GM21737 (cell line): ENCODE measurements around the gene FIGN.

Experiments
- ATAC-seq: cut with Tn5 transposase; IDR thresholded peaks from one replicate; pipeline ENCODE4 v1.9.1; 2021; ENCODE audit warnings: mild to moderate bottlenecking, moderate library complexity; ENCODE audit not compliant: unreplicated experiment

Gene FIGN

DNA sequence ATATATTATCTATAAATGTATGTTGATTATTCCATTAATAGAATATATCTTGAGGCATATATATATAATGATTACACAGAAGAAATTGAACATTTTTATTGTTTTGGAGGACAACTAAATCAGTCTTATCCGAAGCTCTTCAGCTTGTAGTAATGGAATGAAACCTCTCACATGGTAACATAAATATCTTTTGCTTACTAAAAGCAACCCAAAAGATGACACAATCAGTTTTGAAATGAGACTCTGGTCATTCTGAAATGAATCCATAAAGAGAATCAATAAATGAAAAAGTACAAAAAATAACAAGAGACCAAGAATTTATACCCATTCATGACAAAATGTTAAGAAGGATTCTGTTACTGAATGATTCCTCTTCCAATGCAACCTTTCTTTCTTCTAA, 110.2 kb downstream of the FIGN start:
- no peak for ATAC-seq

DNA sequence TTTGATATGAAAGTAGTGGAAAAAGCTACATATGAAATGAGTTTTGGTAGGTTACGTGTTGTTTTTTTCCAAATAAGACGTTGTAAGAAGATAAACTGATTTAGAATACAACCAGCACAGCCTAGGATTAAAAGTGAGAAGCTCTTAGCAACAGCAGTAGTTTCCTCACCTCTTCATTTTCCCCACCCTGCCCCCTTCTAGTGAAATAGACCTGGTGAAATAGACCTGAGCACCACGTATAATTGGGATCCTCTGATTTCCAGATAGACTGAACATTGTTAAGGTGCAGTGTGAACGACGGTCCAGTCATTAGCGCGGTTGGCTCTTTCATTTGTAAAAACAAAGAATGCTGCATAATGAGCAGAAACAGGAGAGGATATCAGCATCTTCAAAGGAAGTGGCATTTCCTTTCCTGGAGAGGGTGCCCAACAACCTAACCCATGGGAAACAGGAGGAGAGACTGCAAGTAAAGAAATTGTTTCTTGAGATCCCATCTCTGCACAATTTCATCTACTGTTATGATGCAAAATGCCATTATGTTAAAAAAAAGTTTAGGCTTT, 114.3 kb downstream of the FIGN start:
- ATAC-seq = no peak

DNA sequence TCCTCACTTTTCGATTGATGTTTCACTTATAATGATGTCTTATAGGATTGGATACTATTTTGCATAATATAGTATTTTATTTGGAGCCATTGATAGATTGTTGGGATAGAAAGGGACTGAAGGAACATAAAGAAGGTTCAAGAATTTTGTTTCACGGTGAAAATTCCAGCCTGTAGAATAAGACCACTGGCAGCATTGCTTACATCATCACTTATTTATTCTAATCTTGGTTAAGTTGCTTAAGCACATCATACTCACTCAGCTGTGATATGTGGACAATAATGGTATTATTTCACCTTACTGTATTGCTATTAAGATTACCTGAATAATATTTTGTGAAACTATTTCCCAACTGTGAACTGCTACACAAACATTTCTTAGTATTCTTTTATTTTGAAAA, 118.3 kb downstream of the FIGN start:
- ATAC-seq = no peak

DNA sequence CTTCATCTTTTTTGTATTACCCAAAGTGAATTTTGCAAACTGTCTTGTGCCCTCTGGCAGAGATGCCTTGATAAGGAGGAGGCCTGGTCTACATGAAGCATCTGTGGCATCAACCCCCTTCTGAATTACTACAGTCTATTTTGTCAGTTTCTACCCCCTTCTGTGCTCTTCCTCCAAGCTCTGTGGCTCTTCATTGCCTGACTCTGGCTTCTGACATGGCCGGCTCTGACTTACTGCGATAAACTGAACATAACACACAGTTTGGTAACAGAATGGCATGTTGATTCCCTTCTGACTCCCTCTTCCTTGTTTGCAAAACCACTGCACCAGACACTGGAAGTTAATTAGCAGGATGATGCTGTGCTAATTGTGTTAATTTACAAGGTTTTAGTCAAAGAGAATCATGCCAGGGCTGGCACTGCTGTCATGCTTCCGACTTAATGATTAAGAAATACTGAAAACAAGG, 122.5 kb downstream of the FIGN start:
- ATAC-seq = no peak

DNA sequence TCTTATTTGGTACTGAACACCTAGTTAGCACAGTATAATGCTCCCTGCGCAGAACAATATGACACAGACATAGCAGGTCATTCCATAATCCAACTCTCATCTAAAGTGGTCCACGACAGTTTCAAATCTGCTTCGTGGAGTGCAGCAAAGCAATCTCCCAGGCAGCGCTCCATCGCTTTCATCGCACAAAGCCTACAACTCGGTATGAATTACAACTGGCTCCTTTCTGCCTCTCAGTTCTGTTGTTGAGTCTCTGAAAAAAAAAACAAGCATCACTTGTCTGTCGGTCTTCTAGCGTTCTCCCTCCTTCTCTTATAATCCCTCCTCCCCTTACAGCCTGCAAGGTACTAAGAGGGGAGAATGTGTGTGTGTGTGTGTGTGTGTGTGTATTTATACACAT, 123.5 kb downstream of the FIGN start:
- ATAC-seq = no peak

DNA sequence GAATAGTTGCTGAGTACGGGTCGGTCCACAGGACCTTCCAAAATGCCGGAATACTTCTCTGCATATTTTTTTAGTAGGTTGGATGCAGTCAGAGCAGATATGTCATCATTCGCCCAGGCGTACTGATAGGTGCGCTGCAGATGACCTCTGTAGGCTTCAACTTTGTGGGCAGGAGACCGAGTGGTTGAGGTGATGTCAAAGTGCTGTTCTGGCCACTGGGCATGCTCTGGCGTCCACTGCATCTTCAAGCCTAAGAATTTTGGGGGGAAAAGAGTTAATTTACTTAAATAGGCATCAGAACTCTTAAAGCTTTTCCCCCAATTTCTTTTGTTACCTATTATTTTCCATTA, 124.3 kb downstream of the FIGN start:
- no peak for ATAC-seq

DNA sequence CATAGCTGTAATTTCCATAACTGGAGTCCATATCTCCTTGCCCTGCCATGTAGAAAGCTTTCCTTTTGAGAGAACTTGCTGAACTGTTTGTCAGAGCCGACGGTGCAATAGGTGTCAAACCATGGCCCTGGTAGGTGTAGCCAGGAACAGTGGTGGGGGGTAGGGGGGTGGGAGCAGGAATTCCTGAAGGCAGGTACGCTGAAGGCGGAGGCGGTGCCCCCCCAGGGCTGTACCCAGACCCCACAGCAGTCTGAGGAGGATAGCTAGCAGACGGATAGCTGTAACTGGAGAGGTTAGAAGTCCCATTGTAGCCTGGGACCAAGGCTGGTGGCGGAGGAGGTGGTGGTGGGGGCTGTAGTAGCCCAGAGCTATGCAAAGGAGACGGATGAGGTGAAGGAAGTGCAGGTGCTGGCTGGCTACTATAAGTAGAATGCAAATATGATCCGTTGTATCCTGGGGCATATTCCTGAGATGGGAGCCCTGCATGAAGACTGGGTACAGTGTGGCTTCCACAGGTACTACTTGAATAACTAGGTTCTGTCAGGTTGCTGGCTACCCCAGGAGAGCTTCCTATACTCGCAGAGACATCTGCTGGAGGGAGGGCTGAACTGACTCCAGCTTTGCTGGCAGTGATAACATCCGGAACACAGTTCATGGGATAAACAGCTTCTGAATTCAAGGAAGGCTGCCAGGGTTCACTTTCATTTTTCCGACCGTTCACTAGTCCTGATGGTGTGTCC, 124.8 kb downstream of the FIGN start:
- no peak for ATAC-seq

DNA sequence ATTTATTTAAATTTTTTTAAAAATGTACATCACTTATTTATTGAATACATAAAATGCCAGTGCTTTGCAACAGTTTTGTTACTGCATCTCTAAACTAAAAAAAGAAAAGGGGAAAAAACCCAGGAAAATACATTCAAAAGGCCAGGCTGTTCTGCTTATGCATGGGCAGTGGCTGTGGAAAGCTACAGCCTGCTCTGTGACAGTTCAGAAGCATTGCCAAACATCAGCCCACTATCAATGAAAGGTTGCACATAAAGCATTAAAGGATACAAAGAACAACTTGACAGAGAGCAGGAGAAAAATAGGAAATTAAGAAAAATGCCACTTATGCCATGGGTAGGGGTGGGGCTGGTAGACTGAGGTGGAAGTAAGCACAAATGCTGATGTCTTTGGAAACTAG, 128.2 kb downstream of the FIGN start:
- ATAC-seq = no peak

DNA sequence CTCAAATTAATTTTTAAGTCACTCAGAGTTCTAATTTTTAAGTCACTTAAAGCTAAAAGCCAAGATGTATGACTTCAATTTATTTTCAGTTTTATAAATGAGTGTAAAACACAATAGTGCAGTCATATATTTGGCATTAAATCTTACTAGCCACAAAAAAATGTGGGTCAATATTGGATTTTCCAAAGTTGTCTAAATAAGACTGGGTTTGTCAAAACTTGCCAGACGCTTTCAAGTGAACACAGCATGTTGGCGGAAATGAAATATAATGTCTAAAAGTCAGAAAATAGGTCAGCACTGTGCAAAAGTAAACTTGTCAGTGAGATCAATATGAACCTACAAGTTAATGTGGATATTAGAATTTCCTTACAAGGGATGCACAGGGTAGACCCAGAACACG, 128.9 kb downstream of the FIGN start:
- no peak for ATAC-seq

DNA sequence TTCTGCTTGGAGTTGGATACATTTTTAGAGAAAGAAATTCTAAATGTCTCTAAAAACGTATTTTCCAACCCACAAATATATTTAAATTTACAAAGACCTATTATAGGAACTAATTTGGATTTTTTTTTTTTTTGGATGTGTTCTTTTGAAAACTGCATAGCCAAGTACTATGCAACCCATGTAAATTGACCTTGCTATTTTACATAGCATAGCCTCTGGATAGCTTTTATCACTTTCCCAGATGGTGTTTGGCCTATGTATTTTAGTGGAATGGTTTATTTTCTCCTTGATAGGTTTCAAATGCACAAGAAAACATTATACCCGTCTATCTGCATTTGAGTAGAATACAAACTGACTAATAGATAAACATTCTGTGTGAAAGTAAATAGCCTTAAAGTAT, 130.0 kb downstream of the FIGN start:
- ATAC-seq = no peak

DNA sequence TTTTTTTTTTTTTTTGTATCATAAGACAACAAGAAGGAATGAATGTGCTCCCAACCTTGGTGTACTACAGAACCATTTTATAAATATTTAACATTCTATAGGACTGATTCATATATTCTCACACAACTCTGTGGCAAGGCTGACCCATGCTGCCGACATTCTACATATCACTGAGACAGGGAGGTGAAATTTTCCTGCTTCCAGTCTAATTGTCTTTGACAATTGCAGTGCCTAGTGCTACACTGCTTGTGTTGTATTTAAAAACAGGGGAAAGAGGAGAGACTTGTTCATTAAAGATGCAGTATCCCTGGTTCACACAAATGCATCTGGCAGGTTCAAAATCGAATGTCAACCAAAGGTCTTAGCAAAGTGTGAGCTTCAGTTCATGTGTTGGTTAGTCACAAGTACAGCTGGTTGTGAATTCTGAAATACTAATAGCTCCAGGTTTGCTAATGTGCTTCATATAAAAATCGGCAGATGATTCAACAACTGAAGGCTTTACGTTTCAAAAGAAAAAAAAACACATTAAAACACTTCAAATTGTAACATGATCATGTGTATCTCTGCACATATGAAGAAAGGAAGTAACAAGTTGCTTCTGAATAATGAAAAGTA, 130.8 kb downstream of the FIGN start:
- ATAC-seq = no peak

DNA sequence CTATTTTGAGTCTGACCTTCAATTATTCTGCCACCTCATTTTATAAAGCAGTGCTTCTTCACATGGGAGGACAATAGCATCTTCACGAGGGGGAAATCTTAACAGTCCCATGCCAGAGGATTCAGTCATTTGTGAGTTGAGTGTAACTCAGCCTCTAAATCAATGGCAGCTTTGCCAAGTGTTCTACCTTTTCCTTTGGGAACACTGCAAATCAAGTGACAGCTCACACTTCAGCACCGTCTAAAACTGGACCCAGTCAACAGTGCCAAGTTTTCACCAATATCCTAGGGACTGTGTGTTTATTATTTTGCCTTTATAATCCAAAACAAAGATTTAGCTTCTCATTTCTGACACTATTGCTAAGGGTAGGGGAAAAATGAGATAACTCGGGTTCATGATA, 133.6 kb downstream of the FIGN start:
- ATAC-seq = no peak

DNA sequence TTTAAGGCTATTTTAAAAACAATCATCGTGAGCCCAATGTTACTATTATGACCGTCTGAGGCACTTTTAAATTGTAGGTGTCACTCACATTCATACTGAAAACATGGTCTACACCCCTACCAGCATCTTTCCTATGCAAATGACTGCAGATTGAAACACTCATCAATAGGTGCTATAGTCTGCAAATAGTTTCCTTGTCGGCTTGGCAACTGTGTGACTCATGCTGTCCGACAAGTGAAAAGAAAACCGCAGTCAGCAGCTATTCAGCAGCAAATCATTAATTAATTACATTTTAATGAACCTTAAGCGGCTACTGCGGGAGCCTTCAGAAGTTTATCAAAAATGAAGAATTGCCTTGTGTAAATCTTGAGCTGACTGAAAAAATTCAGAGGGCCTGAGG, 134.4 kb downstream of the FIGN start:
- no peak for ATAC-seq

DNA sequence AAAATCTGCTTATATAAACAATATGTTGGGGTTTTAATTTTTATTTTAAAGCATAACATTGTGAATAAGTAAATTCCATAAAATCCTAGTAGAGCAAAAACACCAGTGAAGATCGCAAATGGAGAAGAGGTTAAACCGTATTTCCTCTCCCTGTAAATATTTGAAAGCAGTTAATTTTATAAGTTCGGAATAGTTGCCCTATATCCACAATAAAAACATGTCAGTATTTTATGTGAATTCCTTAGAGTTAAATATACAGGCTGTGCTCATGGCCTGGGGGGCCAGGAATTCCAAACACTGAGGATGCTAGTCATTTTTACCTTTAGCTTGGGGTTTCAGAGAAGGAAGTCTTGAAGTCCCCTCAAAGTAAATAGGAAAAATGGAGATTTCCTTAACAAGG, 135.0 kb downstream of the FIGN start:
- ATAC-seq = no peak

DNA sequence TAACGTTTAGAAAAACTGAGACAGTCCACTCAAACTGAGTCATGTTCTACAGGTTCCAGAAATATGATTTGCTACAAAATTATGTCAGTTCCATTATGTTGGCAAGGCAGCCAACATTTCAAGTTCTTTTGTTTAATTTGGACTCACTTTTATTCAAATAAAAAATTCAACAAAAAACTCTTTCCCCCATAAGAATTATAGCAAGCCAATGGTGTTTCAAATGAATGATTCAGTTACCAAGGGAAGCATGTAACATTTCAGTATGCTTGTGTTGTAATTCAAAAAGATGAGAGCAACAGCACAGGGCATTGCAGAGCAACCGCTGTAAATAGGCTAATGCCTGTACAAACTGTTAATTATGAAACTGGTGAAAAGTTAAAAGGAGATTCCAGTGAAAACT, 140.8 kb downstream of the FIGN start:
- no peak for ATAC-seq

DNA sequence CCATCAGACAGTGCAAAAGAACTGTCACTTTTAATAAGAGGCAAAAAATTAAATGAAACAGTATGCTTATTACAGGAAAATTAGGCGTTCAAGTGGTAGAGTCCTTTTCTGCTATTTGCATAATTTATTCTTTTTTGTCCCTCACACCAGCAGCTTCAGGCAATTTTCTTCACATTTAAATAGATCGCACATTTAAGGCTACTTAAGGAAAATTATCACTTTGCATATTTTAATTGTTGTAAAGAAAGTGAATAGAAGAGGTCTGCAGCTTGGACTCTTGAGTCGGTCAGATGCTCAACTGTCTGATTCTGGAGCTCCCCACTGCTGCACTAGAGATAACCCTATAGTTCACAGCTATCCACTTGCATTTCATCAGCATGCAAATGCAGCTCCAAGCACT, 141.3 kb downstream of the FIGN start:
- ATAC-seq = no peak

DNA sequence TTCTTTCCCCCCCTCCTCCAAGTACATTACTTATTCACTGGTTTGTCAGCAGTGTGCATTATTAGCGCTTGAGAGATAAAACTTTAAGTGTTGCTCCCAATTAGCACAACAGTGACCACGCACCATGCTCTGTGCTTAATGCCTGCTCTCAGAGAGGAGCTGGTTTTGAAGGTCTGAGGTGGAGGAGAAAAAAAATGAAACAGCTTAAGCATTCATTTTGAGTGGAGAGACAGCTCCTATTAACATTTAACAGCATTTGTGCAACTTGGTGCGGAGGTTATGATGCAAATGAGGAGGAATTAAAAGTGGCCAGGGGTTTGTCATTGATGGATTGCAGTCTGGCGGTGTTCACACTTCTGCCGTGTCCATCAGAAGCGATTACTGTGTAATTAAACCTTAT, 141.8 kb downstream of the FIGN start:
- ATAC-seq = no peak

DNA sequence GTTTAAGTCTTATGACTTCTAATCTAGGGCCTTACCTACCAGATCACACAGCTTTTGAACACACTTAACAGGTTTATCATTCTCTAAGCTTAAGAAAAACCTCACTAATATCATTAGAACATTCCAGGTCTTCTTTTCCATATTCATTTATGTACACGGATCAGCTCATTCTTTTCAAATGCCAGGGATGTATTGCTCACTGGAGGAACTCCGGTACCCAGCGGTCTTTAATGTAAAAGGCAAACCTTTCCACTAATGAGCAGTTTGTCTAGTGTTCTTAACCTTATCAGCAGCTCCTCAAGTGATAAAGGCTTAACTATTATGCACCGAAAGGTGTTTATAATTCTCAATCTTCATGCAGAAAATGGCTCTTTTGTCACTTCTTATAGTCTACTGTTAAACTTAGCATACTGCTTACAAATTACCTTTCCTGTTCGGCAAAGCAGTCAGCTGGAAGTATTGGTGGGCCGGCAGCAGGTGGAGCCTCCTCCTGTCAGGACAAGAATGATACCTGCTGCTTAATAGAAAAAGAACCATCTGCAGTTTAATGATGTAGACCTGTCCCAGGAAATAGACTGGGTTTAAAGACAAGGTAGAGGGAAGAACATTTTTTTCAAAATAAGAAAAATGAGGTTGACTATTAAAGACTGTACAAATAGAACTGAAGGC, 142.7 kb downstream of the FIGN start:
- no peak for ATAC-seq

DNA sequence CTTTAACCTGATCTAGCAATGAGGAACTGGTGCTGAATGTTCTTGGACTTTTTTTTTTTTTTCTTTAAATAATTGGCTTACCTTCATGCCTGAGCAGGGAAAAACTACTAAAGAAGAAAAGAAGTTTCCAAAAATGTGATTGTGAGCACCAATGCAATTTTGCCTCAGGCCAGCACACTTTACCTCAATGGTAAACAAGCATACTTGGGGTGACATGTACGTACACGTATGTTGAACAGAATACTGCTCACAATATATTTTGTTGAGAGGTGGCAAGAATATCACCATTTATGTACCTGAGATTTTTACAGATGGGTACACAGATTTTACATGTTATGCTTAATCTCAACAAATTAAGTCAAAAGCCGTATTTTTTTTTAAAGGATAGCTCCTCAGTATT, 144.3 kb downstream of the FIGN start:
- ATAC-seq = no peak

DNA sequence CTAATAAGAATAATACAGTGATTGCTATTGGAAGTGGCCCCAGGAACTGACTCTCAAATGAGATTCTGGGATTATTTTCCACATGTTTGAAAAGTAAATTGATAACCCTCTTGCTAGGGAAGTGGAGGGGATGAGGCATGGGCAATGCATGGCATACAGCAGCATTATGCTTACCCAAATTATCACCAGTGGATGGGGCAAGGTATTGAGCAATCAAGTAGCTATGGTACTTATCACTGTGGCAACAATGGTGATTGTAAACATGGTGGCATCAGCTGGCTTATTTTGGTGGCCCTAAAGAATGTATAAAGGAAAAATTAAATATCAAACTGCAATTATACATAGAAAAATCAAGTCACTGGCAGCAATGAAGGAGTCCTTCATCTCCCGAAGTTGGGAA, 155.1 kb downstream of the FIGN start:
- no peak for ATAC-seq

DNA sequence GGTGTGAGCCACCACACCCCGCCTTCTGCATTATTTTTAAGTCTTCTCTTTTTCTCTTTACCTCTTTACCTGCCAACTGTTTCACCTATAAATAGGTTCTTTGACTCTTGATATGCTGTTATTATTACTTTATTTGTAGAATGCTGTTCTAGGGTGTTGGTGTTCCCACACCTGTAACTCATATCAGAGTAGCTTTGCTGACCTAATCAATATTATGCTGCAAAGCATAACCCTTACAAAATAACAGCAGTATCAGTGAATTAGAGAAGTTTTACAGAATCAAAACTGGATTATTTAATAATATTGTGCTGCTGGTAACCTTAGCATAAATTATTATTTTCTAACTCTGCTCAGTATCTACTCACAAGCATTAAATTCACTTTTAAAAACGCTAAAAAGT, 161.5 kb downstream of the FIGN start:
- ATAC-seq = no peak

DNA sequence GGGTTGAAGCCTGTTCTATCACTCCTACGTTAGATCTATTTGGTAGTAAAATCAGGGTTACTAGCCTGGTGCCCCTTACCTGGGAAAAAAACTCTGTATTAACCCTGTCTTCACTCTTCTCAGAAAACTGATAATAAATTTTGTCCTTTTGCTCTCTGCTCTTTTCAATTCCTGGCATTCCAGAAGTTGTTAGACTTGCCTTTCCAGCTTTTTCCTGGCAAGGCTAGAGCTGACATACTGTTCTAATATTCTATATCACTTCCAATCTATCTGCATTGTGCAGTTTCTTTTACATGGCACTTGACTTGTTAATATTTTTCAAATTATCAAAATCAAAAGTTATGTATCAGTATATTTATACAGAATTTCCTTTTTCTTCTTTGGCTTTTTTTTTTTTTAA, 162.2 kb downstream of the FIGN start:
- ATAC-seq = no peak
